HepG2 (cell line): ENCODE measurements around the gene GDAP1L1. TPM values are rescaled to one million over a fixed set of nuclear protein-coding genes. Genes with fewer than 3 reads are reported as not detected.

Experiments
- ATAC-seq: fragments of 200-7000 bp; cut with Tn5 transposase; 3 replicates; pipeline ENCODE4 v1.9.1; 2020; ENCODE audit warnings: mild to moderate bottlenecking, moderate library complexity
- BruUV-seq: library from RNA; stranded (reverse); fragments of 400-500 nt; replicated peaks from 2 replicates; lab custom pipeline; 2021; lab: Mats Ljungman, UMichigan
- CTCF ChIA-PET: fragments of 300-600 bp; formaldehyde crosslinking; extraction: SDS; loops from one replicate; lab custom pipeline; 2021; ENCODE audit warnings: low total read pairs, inconsistent platforms, low intra/inter-chr PET ratio; lab: Yijun Ruan, JAX
- POLR2A ChIA-PET: fragments of 350-600 bp; sonication (Branson Sonifier 250); formaldehyde crosslinking; loops from one replicate; lab custom pipeline; 2020; ENCODE audit warnings: antibody characterized with exemption, inconsistent platforms; lab: Yijun Ruan, JAX
- DNase-seq: peaks from one replicate; pipeline ENCODE4 v3.0.0-alpha.2; 2015; ENCODE audit warnings: low spot score
- FAIRE-seq: peaks from 3 replicates; lab custom pipeline; 2011; peaks lifted over from hg19 to GRCh38; lab: Jason Lieb, UNC
- H2AFZ ChIP-seq: one replicate; pipeline ENCODE4 v1.6.1; 2011; ENCODE audit warnings: low read length, inconsistent platforms
- H3K27ac ChIP-seq: fragments of 300-600 bp; 3 replicates; pipeline ENCODE4 v1.8.0; 2011; ENCODE audit warnings: mixed run types, mild to moderate bottlenecking, mixed read lengths, low read length, inconsistent platforms; ENCODE audit not compliant: insufficient read depth; ENCODE audit errors: extremely low read length
- H3K27me3 ChIP-seq, 2 experiments: fragments of 200-600 bp in 1 of 2; 2 replicates in 1 of 2; 3 replicates in 1 of 2; pipeline versions ENCODE4 v1.6.0 to v1.8.0; 2011; ENCODE audit warnings: low read length in 2 of 2, mild to moderate bottlenecking in 2 of 2, moderate library complexity in 2 of 2, inconsistent platforms in 1 of 2; ENCODE audit not compliant: insufficient read depth in 2 of 2, control insufficient read depth in 1 of 2
- H3K36me3 ChIP-seq, 2 experiments: fragments of 200-600 bp in 1 of 2; replicated peaks in 1 of 2; 2 replicates in 1 of 2; 3 replicates in 1 of 2; pipeline versions ENCODE4 v1.5.1 to v1.8.0; 2011; ENCODE audit warnings: low read length in 2 of 2, inconsistent platforms in 1 of 2; ENCODE audit not compliant: insufficient read depth in 2 of 2, control insufficient read depth in 1 of 2
- H3K4me1 ChIP-seq: 2 replicates; pipeline ENCODE4 v1.5.1; 2012; ENCODE audit warnings: low read length, inconsistent platforms; ENCODE audit not compliant: insufficient read depth
- H3K4me2 ChIP-seq: 2 replicates; pipeline ENCODE4 v1.6.0; 2011; ENCODE audit warnings: low read depth, low read length, inconsistent platforms
- H3K4me3 ChIP-seq, 3 experiments: fragments of 200-600 bp in 1 of 3; sonication (generic), shearing (Covaris generic) in 1 of 3; replicated peaks in 1 of 3; 2 replicates each; pipeline ENCODE4 v1.5.1; 2011 to 2016; ENCODE audit warnings: low read length in 3 of 3, inconsistent platforms in 2 of 3, low read depth in 2 of 3, mild to moderate bottlenecking in 2 of 3, control low read depth in 1 of 3, mixed read lengths in 1 of 3; ENCODE audit not compliant: insufficient read depth in 1 of 3
- H3K79me2 ChIP-seq: one replicate; pipeline ENCODE4 v1.6.1; 2011; ENCODE audit warnings: low read length, inconsistent platforms; ENCODE audit not compliant: insufficient read depth
- H3K9ac ChIP-seq: 2 replicates; pipeline ENCODE4 v1.6.0; 2011; ENCODE audit warnings: mild to moderate bottlenecking, low read depth, low read length, inconsistent platforms; ENCODE audit not compliant: insufficient read depth
- H3K9me3 ChIP-seq: 2 replicates; pipeline ENCODE4 v1.5.1; 2012; ENCODE audit warnings: mild to moderate bottlenecking, low read length
- H4K20me1 ChIP-seq: 2 replicates; pipeline ENCODE4 v1.6.0; 2011; ENCODE audit warnings: inconsistent platforms, mild to moderate bottlenecking, low read length, moderate library complexity; ENCODE audit not compliant: insufficient read depth
- DNMT1 ChIP-seq: sonication (generic); formaldehyde crosslinking; IDR thresholded peaks from 2 replicates; pipeline ENCODE4 v1.5.1; 2020; ENCODE audit warnings: mild to moderate bottlenecking, missing genetic modification reagents
- RBAK ChIP-seq: sonication (generic); formaldehyde crosslinking; IDR thresholded peaks from 2 replicates; pipeline ENCODE4 v1.5.1; 2020; ENCODE audit warnings: mild to moderate bottlenecking, missing genetic modification reagents
- ZFY ChIP-seq: sonication (generic); formaldehyde crosslinking; IDR thresholded peaks from 2 replicates; pipeline ENCODE4 v1.4.0; 2020; ENCODE audit warnings: missing genetic modification reagents
- ZNF331 ChIP-seq: sonication (generic); formaldehyde crosslinking; IDR thresholded peaks from 2 replicates; pipeline ENCODE4 v1.4.0; 2020; ENCODE audit warnings: missing genetic modification reagents
- WGBS: methylation state at CpG from one replicate; pipeline ENCODE4 v1.1.6; 2017; ENCODE audit warnings: low lambda C conversion rate; 5-methylcytosine and 5-hydroxymethylcytosine counted together
- in situ Hi-C: cut with HindIII; loops from 2 replicates; pipeline ENCODE4 v1.10.0; 2017; ENCODE audit warnings: low pct_unique_long_range_greater_than_20kb; ENCODE audit not compliant: extremely low pct_ligation_motif_present
- intact Hi-C: fragments of 100-400 bp; cut with micrococcal nuclease; formaldehyde crosslinking; loops from one replicate; pipeline ENCODE4 v1.10.0; 2022; ENCODE audit not compliant: unreplicated experiment
- polyA plus RNA-seq, 8 experiments: library from polyadenylated mRNA; depleted of rRNA in 3 of 8; stranded (reverse) in 7 of 8; unstranded in 1 of 8; fragments of >200 nt; fragmentation: Illumina TruSeq in 4 of 8; extraction: Trizol in 4 of 8; gene quantifications; 2 replicates each; pipeline versions ENCODE4 v1.2.1 to v1.2.3, GENCODE V29; 2011 to 2016; ENCODE audit warnings: low read depth in 4 of 8, missing spikeins in 1 of 8, mixed read lengths in 1 of 8; ENCODE audit not compliant: insufficient read depth in 1 of 8
- total RNA-seq, 5 experiments: library from RNA; depleted of rRNA; stranded (reverse); fragments of >200 nt; fragmentation: Illumina TruSeq; extraction: Trizol; gene quantifications; 2 replicates each; pipeline ENCODE4 v1.2.3, GENCODE V29; 2016; ENCODE audit warnings: low read depth in 1 of 5
- TF ChIP-seq, protein P1 (sequence below): sonication (generic); formaldehyde crosslinking; IDR thresholded peaks from 2 replicates; pipeline ENCODE4 v1.4.0; 2020; ENCODE audit warnings: missing genetic modification reagents; ENCODE audit errors: not compliant biosample characterization
- TF ChIP-seq, protein P2 (sequence below): sonication (generic); formaldehyde crosslinking; IDR thresholded peaks from 2 replicates; pipeline ENCODE4 v1.5.0; 2020; ENCODE audit warnings: mild to moderate bottlenecking, missing genetic modification reagents

GDAP1L1 gene
- total and polyA plus RNA-seq, 2 of the 13 experiments (the other 11 are each of a cell fraction or from before 2014, with no cell fraction given), result 0.04 TPM; not detected in 1

DNA sequence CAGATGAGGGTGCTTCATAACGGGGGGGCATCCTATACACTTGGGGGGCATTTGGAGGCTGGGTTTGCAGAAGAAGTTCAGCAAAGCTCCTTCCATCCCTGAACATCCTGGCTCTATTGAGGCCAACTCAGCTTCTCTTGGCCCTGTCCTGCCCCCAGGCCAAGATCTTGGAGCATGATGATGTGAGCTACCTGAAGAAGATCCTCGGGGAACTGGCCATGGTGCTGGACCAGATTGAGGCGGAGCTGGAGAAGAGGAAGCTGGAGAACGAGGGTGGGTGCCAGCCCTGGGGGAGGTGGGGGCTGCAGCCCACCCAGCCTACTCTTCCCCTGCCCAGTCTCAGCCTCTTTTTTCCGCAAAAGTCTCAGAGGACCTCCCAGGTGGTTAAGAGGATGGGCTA, 17.2 kb downstream of the GDAP1L1 start (continued):
- TF ChIP-seq, protein P1, sequence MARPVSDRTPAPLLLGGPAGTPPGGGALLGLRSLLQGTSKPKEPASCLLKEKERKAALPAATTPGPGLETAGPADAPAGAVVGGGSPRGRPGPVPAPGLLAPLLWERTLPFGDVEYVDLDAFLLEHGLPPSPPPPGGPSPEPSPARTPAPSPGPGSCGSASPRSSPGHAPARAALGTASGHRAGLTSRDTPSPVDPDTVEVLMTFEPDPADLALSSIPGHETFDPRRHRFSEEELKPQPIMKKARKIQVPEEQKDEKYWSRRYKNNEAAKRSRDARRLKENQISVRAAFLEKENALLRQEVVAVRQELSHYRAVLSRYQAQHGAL (CRISPR knock-in tag), result no peak

DNA sequence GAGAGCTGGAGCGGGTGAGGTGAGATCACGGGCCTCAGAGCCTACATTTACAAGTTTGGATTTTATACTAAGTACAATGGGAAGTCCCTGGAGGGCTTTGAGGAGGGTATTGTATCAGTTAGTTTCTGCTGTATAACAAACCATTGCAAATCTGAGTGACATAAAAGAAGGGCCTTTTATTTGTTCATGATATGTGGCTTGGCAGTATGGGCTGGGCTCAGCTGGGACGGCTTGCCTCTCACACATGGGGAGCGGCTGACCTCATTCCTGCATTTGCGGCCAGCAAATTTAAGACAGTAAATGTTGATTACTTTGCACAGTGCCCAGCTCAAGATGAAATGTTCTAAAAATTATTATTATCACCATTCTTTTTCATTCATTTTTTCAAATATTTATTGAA, 21.7 kb downstream of the GDAP1L1 start:
- no peaks in the 10 kb centered on the region for H3K36me3 ChIP-seq
- peaks cover 30% of the 10 kb centered on the region for H3K4me1 ChIP-seq
- no peak overlapping the region for H3K27ac ChIP-seq
- no peaks in the 10 kb centered on the region for H3K9me3 ChIP-seq
- DNase-seq, result no peak
- H3K4me3 ChIP-seq, result no peak overlapping the region
- no peaks in the 10 kb centered on the region for H4K20me1 ChIP-seq
- ChIA-PET POLR2A (no interaction called here), CTCF (no interaction called here)
- TF ChIP-seq DNMT1 (CRISPR knock-in tag) (no peak), ZNF331 (CRISPR knock-in tag) (peak; percentile 97), RBAK (CRISPR knock-in tag) (peak; percentile 57; the same call in 1 of the 2 replicates), ZFY (CRISPR knock-in tag) (no peak)
- TF ChIP-seq, protein P2, sequence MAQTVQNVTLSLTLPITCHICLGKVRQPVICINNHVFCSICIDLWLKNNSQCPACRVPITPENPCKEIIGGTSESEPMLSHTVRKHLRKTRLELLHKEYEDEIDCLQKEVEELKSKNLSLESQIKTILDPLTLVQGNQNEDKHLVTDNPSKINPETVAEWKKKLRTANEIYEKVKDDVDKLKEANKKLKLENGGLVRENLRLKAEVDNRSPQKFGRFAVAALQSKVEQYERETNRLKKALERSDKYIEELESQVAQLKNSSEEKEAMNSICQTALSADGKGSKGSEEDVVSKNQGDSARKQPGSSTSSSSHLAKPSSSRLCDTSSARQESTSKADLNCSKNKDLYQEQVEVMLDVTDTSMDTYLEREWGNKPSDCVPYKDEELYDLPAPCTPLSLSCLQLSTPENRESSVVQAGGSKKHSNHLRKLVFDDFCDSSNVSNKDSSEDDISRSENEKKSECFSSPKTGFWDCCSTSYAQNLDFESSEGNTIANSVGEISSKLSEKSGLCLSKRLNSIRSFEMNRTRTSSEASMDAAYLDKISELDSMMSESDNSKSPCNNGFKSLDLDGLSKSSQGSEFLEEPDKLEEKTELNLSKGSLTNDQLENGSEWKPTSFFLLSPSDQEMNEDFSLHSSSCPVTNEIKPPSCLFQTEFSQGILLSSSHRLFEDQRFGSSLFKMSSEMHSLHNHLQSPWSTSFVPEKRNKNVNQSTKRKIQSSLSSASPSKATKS (CRISPR knock-in tag), result no peak
- no peak overlapping the region for H3K4me2 ChIP-seq
- 89% methylated on average over 5 of the region's 5 CpGs for WGBS
- in situ Hi-C loops, result no loop called here
- H3K27me3 ChIP-seq, result no peaks in the 10 kb centered on the region
- no TSS peak for BruUV-seq
- H2AFZ ChIP-seq, result no peak overlapping the region
- no peak for FAIRE-seq
- H3K79me2 ChIP-seq, result no peaks in the 10 kb centered on the region
- no peak for ATAC-seq
- no peak overlapping the region for H3K9ac ChIP-seq
- intact Hi-C loops, result no loop called here
